Umbilical cord (tissue), 2 donors: ENCODE measurements around the gene ECM1. TPM values are rescaled to one million over a fixed set of nuclear protein-coding genes. Genes with fewer than 3 reads are reported as not detected.
A peak's percentile ranks its signal among the peaks of the same experiment; 100 is the strongest.

Experiments
- DNase-seq: peaks from one replicate; pipeline ENCODE4 v3.0.0-alpha.2; 2015; ENCODE audit warnings: low spot score
- total RNA-seq: library from RNA; depleted of rRNA; stranded (reverse); fragments of >200 nt; gene quantifications from one replicate; pipeline ENCODE4 v1.2.3, GENCODE V29; 2014; ENCODE audit warnings: low replicate concordance; ENCODE audit not compliant: insufficient read depth

ECM1 gene
- total RNA-seq, 1 donor from 2014 or later = 4.3 TPM

- no peak for DNase-seq
Measured at GRCh38 chr1:150557813-150558212, 49.9 kb downstream of the ECM1 start.

GRCh38 chr1:150558303-150558704 lies 50.4 kb downstream of the ECM1 start:
- DNase-seq = no peak

- peak; percentile 39 for DNase-seq
Measured at GRCh38 chr1:150558761-150559655, 51.1 kb downstream of the ECM1 start.

GRCh38 chr1:150559656-150560010 lies 51.7 kb downstream of the ECM1 start:
- DNase-seq = peak; percentile 8

- DNase-seq = no peak
Measured at GRCh38 chr1:150560011-150560438, 52.1 kb downstream of the ECM1 start.

GRCh38 chr1:150560576-150561253 lies 52.8 kb downstream of the ECM1 start:
- no peak for DNase-seq

- peak; percentile 99 for DNase-seq
Measured at GRCh38 chr1:150561254-150561973, 53.5 kb downstream of the ECM1 start.

- DNase-seq = peak; percentile 98
Measured at GRCh38 chr1:150561974-150562445, 54.1 kb downstream of the ECM1 start.

- peak; percentile 40 for DNase-seq
Measured at GRCh38 chr1:150562446-150563339, 54.8 kb downstream of the ECM1 start.

Other genes with a start within 250 kb of the ECM1 start
- 49.6 TPM for gene APH1A, start 239.1 kb upstream of the ECM1 start, total RNA-seq
- 75.4 TPM for gene C1orf54, start 235.3 kb upstream of the ECM1 start, total RNA-seq
- gene CIART, start 225.6 kb upstream of the ECM1 start, total RNA-seq = 3.4 TPM
- 32.0 TPM for gene MRPS21, start 214.2 kb upstream of the ECM1 start, total RNA-seq
- gene PRPF3, start 186.6 kb upstream of the ECM1 start, total RNA-seq = 74.4 TPM
- 11.1 TPM for gene RPRD2, start 144.0 kb upstream of the ECM1 start, total RNA-seq
- gene TARS2, start 20.7 kb upstream of the ECM1 start, total RNA-seq = 17.8 TPM
- gene FALEC, start 7.6 kb downstream of the ECM1 start, total RNA-seq = not detected
- gene ADAMTSL4, start 41.3 kb downstream of the ECM1 start, total RNA-seq = 23.4 TPM
- 323 TPM for gene MCL1, start 71.5 kb downstream of the ECM1 start, total RNA-seq
- gene ENSA, start 121.5 kb downstream of the ECM1 start, total RNA-seq = 73.4 TPM
- 18.8 TPM for gene GOLPH3L, start 189.0 kb downstream of the ECM1 start, total RNA-seq
- gene HORMAD1, start 212.8 kb downstream of the ECM1 start, total RNA-seq = not detected